ENCODE measurements around the gene PCA3.

Gene PCA3

DNA sequence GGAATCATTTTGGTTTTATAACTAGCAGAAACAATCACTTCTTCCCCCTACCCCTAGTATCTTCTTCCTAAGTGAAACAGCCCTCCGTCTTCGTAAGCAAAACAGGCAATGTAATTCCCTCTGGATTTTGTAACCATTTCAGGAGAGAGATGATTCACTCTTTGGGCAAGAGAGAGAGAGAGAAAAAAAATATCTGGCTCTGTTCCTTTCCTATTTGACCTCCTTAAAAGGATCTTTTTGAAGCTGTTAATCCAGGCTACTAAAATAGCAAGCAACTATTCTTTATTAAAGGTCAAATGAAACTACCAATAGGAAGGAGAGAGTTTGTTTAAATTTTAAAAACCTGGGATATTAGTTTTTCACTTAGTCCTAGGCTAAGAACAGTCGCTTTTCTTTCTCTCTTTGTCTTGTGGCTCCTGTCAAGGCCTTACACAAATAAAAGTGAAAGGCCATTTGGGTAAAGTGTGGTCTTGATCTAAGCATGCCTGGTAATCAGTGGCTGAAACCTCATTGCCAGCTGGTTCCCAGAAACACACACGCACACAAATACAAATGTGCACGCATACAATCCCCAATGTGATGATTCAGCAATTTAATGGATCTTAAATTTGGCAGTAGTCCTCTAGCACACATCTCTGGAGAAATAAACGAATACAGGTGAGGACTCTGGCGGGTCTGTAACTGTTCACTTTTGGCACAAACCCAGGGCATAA lies 71.5 kb downstream of the PCA3 start:
- no peak for DNase-seq

All from CD4-positive, alpha-beta T cell treated with Interleukin-21 for 1 hour (primary cell).